Measurements from ENCODE around the gene RAB26.

- TF ChIP-seq CTCF (IDR thresholded peaks at IDR 0.05) (no peak), POLR2AphosphoS5 (IDR thresholded peaks at IDR 0.05) (no peak)
These were observed 10.9 kb downstream of the RAB26 start for GRCh38 chr16:2159175-2159838.
